Measurements from ENCODE around the gene IQCH.
"Not testable (repeated sequence)": the region's sequence is repeated elsewhere in the genome, so short reads cannot be mapped to it uniquely, and the experiment has no call there.

IQCH gene

GRCh38 chr15:67244971-67245478 lies 9.6 kb upstream of the IQCH start:
- DNase-seq (ENCODE audit: low read depth in 4 of 4, low spot score in 1 of 4): no peak

GRCh38 chr15:67246606-67247005 lies 8.0 kb upstream of the IQCH start:
- DNase-seq (ENCODE audit: low read depth in 4 of 4, low spot score in 1 of 4): not testable (repeated sequence)

- no peak for DNase-seq (ENCODE audit: low read depth in 4 of 4, low spot score in 1 of 4)
Measured at GRCh38 chr15:67248011-67248505, 6.5 kb upstream of the IQCH start.

- no peak for DNase-seq (ENCODE audit: low read depth in 4 of 4, low spot score in 1 of 4)
Measured at GRCh38 chr15:67249830-67250229, 4.8 kb upstream of the IQCH start.

- DNase-seq (ENCODE audit: low read depth in 4 of 4, low spot score in 1 of 4): no peak
Measured at GRCh38 chr15:67251318-67251717, 3.3 kb upstream of the IQCH start.

- DNase-seq (ENCODE audit: low read depth in 4 of 4, low spot score in 1 of 4): no peak
Measured at GRCh38 chr15:67253101-67253500, 1.5 kb upstream of the IQCH start.

GRCh38 chr15:67253549-67254237 lies 893 bp upstream of the IQCH start:
- no peak for DNase-seq (ENCODE audit: low read depth in 4 of 4, low spot score in 1 of 4)

- no peak for DNase-seq (ENCODE audit: low read depth in 4 of 4, low spot score in 1 of 4)
Measured at GRCh38 chr15:67256051-67256450, 1.5 kb downstream of the IQCH start.

GRCh38 chr15:67258412-67258811 lies 3.8 kb downstream of the IQCH start:
- not testable (repeated sequence) for DNase-seq (ENCODE audit: low read depth in 4 of 4, low spot score in 1 of 4)

DNA sequence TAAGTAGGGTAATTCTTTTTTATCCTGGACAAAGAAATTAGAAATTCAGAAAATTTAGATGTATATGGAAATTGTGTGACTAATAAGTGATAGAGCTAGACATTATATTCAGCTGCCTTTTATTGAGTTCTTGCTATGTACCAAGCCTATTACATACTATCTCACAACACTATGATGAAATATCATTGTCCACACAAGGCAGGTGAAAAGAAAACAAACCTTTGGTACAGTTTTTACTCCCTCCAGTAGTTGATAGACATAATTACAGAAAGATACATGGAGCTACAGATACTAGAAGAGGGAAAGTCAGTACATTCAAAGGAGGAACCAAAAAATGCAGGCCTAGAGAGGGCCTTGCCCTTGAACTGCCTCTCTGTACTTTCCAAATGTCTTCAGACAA lies 4.8 kb downstream of the IQCH start:
- no peak for DNase-seq (ENCODE audit: low read depth in 4 of 4, low spot score in 1 of 4)

GRCh38 chr15:67259806-67260205 lies 5.2 kb downstream of the IQCH start:
- no peak for DNase-seq (ENCODE audit: low read depth in 4 of 4, low spot score in 1 of 4)

GRCh38 chr15:67266870-67267269 lies 12.3 kb downstream of the IQCH start:
- no peak for DNase-seq (ENCODE audit: low read depth in 4 of 4, low spot score in 1 of 4)

DNA sequence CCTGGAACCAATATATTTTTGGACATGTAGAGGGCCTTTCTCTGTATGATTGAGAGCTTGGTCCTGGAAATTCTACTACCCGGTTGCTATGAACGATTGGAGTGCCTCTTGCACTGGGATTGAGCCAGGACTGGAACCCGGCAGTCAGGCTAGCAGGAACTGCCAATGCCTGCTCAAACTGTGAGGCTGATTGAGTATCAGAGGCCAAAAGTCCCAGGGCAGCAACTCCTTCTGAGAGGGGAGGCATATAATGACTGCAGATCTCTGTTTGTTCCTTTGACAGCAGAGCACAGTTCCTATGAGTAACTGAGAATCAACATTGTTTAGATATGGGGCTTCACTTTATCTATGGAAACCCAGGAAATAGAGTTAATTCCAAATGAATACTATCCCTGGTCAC lies 12.9 kb downstream of the IQCH start:
- no peak for DNase-seq (ENCODE audit: low read depth in 4 of 4, low spot score in 1 of 4)

DNA sequence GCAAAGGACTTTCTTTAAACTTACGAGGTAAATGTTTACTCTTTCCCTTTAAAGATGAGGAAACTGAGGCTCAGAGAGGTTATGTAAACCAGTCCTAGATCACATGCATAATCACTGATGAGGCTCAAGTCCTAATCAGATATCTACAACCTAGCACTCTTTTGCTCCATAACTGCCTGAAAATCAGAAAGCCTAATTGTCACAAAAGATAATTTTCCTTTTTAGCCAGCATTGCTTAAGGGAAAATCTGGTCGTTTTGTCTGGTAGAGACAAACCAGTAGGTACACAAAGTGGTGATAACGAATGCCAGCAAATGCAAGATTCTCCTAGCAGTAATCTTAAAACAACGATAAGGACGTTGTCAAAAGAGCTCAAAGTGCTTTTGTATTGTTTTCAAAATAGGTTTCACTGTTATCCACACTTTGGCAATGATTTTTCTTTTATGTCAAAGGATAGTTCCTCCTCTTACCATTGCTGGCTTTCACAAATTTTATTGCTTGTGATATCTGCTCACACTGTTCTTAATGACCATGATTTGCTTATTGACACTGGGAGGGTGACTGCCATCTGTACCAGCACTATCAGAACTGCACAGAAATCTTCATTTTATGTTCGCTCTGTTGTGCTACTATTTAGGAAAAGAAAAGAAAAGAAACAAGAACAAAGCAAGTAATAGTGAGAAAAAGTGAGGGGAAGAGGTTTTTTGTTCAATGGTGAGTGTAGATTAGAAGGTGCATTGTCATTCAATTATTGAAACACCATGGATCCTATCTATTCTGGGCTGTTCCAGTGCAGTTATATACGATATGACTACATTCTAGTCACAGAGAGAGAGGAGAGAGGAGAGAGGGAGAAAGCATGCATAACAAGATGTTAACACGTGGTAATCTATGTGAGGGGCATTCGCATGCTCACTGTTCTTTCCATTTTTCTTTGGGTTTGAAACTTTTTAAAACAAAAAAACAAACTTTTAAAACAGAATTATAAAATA lies 13.7 kb downstream of the IQCH start:
- no peak for DNase-seq (ENCODE audit: low read depth in 4 of 4, low spot score in 1 of 4)

DNA sequence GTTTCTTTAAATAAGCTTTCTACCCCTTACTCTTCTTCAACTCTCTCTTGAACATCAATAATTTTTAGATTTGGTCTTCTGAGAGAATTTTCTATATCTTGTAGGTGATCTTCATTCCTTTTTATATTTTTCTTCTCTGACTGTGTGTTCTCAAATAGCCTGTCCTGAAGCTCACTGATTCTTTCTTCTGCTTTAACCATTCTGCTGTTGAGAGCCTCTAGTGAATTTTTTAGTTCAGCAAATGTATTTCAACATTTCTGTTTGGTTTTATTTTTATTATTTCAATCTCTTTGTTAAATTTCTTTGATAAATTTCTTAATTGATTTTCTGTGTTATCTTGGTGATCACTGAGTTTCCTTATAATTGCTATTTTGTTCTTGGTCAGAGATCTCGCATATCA lies 19.6 kb downstream of the IQCH start:
- DNase-seq (ENCODE audit: low read depth in 4 of 4, low spot score in 1 of 4): no peak

- DNase-seq (ENCODE audit: low read depth in 4 of 4, low spot score in 1 of 4): no peak
Measured at GRCh38 chr15:67276666-67277065, 22.1 kb downstream of the IQCH start.

- DNase-seq (ENCODE audit: low read depth in 4 of 4, low spot score in 1 of 4): no peak
Measured at GRCh38 chr15:67280217-67280616, 25.6 kb downstream of the IQCH start.

- DNase-seq (ENCODE audit: low read depth in 4 of 4, low spot score in 1 of 4): no peak
Measured at GRCh38 chr15:67281714-67282113, 27.1 kb downstream of the IQCH start.

GRCh38 chr15:67285625-67286024 lies 31.0 kb downstream of the IQCH start:
- DNase-seq (ENCODE audit: low read depth in 4 of 4, low spot score in 1 of 4): not testable (repeated sequence)

DNA sequence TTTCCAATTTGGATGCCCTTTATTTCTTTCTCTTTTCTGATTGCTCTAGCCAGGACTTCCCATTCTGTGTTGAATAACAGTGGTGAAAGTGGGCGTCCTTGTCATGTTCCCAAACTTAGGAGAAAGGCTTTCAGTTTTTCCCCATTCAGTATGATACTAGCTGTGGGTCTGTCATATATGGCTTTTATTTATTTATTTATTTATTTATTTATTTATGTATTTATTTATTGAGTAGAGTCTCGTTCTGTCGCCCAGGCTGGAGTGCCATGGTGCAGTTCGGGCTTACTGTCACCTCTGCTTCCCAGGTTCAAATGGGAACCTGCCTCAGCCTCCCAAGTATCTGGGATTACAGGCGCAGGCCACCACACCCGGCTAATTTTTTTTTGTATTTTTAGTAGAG lies 31.8 kb downstream of the IQCH start:
- not testable (repeated sequence) for DNase-seq (ENCODE audit: low read depth in 4 of 4, low spot score in 1 of 4)

DNA sequence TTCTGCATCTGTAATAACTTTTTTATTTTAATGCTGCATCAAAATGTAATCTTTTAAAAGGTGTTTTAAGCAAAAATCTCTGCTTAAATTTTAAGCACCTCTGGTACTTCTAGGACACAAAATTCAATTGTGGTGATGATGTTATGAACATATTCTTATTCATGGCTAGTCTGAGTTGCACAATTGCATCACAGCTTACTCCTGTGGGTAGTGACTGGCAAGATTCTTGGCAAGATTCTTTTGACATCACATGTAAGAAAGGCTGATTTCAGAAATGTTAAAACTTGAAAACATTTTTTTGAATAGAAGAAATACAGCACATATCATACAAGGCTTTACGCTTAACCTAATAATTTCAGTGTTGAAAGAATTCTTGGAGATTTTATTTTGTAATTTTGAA lies 35.7 kb downstream of the IQCH start:
- no peak for DNase-seq (ENCODE audit: low read depth in 4 of 4, low spot score in 1 of 4)

- no peak for DNase-seq (ENCODE audit: low read depth in 4 of 4, low spot score in 1 of 4)
Measured at GRCh38 chr15:67296188-67296587, 41.6 kb downstream of the IQCH start.
